GM12891 (cell line): ENCODE data around the gene OR4S2.

Experiments
- PAX5 ChIP-seq: IDR thresholded peaks from 2 replicates; pipeline ENCODE4 v1.6.1; 2011; ENCODE audit warnings: low read length, moderate library complexity, mild to moderate bottlenecking; ENCODE audit not compliant: insufficient read depth, severe bottlenecking
- POLR2AphosphoS5 ChIP-seq: IDR thresholded peaks from 2 replicates; pipeline ENCODE4 v1.6.1; 2011; ENCODE audit warnings: low read depth, low read length, control low read depth
- SPI1 ChIP-seq: IDR thresholded peaks from 2 replicates; pipeline ENCODE4 v1.6.1; 2011; ENCODE audit warnings: low read depth, low read length, control low read depth

- no peak for TF ChIP-seq POLR2AphosphoS5
- no peak for TF ChIP-seq SPI1
- TF ChIP-seq PAX5 = no peak
Measured at GRCh38 chr11:55661901-55662300, 13.8 kb downstream of the OR4S2 start, which contains the start of gene OR4C6.
